WI38 (cell line): ENCODE data around the gene PGRMC2.

ENCODE experiments used
- H3K4me3 ChIP-seq: 2 replicates; pipeline ENCODE4 v1.5.1; 2011; ENCODE audit warnings: low read depth, mild to moderate bottlenecking, control low read depth, low read length
- TF ChIP-seq, protein P1 (sequence below): IDR thresholded peaks from 2 replicates; pipeline ENCODE4 v1.5.1; 2012; ENCODE audit warnings: low read depth, mild to moderate bottlenecking, control low read depth, low read length

Gene PGRMC2

DNA sequence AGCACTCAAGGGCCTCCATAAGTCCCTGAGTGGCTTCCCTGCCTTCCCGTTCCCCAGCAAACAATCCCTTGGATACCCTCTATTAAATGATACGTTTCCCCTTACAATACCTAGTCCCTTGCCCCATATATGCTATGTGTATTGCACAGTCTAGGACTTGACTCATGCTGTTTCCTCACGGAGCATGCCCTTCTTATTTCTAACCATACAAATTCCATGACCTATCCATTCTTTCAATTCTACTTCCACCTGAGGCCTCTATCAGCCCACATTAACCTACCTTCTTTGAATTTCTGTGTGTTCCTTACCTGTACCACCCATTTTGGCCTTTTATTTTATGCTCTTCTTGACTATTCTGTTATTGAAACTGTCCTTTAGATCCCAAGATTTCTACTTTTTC is 2.9 kb upstream of the PGRMC2 start:
- no peak overlapping the region for H3K4me3 ChIP-seq
- TF ChIP-seq, protein P1, sequence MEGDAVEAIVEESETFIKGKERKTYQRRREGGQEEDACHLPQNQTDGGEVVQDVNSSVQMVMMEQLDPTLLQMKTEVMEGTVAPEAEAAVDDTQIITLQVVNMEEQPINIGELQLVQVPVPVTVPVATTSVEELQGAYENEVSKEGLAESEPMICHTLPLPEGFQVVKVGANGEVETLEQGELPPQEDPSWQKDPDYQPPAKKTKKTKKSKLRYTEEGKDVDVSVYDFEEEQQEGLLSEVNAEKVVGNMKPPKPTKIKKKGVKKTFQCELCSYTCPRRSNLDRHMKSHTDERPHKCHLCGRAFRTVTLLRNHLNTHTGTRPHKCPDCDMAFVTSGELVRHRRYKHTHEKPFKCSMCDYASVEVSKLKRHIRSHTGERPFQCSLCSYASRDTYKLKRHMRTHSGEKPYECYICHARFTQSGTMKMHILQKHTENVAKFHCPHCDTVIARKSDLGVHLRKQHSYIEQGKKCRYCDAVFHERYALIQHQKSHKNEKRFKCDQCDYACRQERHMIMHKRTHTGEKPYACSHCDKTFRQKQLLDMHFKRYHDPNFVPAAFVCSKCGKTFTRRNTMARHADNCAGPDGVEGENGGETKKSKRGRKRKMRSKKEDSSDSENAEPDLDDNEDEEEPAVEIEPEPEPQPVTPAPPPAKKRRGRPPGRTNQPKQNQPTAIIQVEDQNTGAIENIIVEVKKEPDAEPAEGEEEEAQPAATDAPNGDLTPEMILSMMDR = no peak

DNA sequence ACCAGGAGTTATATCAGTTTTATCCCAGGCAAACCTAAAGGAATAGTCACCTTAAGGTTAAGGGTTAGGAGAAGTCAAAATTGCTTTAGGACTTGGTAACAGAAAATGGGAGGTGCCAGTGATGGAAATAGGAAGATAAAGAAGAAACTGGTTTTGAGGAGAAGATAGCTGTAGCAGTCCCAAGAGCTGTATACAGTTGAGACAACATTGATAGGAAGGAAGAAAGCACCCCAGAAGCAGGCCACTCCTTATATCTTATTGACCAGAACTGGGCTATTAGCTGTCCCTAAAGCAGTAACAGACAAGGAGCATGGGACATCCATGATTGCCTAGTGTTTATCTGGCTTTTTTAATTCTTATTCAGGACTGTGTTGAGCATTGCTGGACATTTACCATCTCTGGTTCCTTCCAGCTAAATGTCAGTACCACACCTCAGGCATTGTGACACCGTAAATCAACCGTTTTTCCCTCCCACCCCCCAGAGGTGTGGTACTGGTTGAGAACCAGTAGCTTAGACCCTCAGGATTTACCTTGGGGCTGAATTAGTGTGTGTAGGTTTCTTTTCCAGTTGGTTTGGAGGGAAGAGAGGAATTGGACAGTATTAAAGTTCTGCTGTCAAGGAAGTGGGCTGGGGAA is 2.0 kb upstream of the PGRMC2 start:
- no peak overlapping the region for H3K4me3 ChIP-seq

DNA sequence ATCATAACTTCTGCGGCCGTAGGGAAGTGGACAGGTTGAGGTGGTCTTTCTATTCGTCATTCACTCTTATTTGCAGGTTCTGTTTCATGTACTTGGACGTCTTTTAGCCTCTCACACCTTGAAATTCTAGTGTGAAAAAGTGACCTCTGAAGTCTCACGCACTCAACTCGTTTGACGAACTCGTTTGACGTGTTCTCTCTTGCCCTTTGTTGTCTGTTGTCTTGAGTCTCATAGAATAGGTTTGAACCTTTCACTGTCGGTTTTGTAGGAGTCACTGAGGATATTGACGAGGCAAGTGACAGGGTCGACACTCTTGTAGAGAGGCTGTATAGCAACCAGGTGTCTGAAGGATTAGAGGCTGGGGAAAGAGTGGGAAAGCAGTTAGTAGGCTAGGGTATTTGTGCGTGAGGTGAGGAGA is 1.1 kb upstream of the PGRMC2 start:
- H3K4me3 ChIP-seq = peak overlapping the region; percentile 84
- TF ChIP-seq, protein P1 = no peak

More for the DNA sequence above, 2.0 kb upstream of the PGRMC2 start:
- TF ChIP-seq, protein P1 = no peak

DNA sequence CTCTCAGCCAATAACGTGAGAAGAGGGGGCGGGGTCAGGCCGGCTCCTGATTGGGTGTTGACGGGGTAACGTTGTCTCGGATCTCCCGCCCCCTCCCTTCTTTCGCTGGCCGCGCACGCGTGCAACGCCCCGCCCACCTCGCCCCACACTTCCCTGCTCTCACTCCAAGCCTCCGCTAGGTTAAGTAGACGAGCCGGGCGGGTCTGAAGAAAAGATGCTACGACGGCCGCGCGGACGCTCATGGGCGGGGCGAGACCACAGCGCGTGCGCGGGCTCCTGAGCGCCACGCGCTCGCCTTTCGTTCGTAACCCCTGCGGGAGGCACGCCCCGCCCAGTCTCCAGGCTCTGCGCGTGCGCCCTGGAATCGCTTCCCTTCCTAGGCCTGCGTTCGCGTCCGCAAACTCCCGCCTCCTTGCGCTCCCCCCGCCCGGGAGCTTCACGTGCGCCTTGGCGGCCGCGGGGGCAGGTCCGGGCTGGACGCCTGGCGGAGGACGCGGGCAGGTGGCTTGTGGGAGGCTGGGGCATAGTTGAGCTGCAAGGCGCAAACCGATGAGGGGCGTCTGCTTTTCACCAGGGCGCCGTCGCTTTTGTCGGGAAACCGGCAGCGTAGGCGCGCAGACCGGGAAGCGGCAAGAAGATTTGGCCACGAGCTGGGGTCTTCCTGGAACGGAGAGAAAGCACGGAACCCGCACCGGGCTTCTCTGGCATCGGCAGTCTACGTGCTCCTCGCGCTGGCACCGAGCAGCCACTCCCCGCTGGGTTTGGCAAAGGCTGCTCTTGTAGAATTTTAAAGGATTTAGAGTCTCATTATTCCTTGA is 467 bp upstream of the PGRMC2 start:
- peak overlapping the region; percentile 84 for H3K4me3 ChIP-seq
- TF ChIP-seq, protein P1 = peak; percentile 28; the same call in 1 of the 2 replicates

DNA sequence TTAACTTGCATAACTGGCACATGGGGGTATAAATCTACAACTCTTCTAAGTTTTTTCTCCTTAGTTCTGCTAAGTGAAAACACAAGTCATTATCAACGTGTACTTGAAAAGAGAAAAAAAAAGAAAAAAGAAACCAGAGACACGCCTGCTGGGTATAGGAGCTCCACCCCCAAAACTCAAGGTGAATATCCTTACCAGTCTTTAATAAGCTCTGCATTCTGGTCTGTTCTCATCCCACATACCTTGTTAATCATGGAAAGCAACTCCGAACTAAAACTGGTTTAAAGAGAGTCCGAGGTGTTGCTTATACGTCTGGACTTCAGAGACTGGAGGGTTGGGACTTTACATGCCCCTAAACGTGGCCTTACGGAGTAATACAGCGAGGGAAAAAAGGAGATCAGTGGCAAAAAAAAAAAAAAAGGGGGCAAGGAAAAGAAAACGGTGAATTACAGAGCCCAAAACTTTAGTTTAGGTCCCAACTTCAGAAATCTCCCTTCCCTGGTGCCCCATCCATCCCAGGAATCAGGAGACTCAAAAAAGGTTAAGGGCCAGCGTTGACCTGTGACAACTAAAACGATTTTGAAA is 1.0 kb downstream of the PGRMC2 start:
- TF ChIP-seq, protein P1 = no peak
- peak overlapping the region; percentile 84 for H3K4me3 ChIP-seq

DNA sequence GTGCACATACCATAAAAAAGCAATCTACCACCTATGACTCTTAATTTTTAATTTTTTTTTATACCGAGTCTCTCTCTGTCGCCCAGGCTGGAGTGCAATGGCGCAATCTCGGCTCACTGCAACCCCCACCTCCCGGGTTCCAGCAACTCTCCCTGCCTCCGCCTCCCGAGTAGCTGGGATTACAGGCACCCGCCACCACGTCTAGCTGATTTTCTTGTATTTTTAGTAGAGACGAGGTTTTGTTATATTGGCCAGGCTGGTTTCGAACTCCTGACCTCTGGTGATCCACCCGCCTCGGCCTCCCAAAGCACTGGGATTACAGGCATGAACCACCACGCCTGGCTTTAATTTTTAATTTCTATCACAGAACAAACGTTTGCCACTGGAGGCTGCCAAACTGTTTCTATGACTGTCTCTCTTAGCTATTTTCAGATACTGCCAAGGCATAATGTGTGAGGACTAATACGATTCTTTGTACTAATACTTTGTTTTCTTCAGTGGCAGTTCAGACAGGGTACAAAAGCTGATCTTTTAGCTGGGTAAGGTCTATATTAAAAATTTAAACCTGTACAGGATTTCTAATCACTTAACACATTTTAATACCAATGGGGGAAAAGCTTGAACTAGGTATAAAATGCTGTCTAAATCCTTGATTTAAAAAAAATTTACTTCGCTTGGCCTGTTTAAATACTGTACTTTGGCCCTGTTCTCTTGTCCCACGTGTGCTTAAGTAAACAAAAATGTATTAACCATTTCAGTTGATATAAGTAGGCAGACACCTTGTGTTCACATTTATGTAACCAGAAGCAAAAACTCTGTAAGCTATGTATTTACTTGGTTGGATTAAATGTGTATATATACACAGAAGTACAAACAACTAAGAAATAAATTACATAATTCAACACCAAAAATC is 2.3 kb downstream of the PGRMC2 start:
- peak overlapping the region; percentile 84 for H3K4me3 ChIP-seq
- TF ChIP-seq, protein P1 = no peak
